ENCODE measurements around the gene SNCAIP.
"Not testable (repeated sequence)": the region's sequence is repeated elsewhere in the genome, so short reads cannot be mapped to it uniquely, and the experiment has no call there.

SNCAIP gene

DNA sequence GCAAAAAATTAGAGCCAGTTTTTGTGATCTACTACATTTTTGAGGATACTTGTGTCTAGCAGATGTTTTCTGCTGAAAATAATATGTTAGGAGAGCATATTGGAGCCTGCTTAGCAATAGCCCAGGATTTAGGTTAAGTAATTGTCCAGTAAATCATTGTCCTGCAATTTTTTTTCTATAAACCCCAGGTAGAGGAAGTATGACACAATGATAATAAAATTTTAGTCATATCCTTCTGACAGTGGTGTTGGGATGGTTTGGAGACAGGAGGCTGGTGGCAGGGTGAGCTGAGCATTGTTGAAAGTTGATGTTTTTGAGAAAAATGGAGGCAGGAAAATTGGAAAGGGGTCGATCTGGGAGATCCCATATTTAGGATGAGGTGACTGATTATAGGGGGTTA lies 3.5 kb downstream of the SNCAIP start:
- DNase-seq: no peak

GRCh38 chr5:122316656-122317055 lies 4.6 kb downstream of the SNCAIP start:
- DNase-seq: no peak

DNA sequence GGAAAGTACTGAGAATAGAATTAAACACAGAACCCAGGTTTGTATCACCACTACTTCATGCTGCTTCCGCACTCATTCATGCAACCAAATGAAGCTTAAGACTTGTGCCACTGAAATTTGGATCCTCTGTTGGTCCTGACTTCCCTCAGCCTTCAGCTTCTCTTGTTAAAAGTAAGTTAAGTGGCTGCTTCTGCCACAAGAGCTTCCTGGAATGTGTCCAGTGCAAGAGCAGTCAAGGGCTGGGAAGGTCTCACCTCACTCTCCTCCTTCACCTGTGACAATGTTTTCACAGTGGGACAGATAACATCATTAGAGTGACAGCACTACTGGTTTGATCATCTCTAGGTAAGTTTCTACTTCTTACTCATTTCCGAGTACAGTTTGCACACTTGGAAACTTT lies 7.9 kb downstream of the SNCAIP start:
- DNase-seq: no peak

GRCh38 chr5:122321921-122322320 lies 9.9 kb downstream of the SNCAIP start:
- no peak for DNase-seq

- DNase-seq: no peak
Measured at GRCh38 chr5:122322801-122323548, 10.9 kb downstream of the SNCAIP start.

DNA sequence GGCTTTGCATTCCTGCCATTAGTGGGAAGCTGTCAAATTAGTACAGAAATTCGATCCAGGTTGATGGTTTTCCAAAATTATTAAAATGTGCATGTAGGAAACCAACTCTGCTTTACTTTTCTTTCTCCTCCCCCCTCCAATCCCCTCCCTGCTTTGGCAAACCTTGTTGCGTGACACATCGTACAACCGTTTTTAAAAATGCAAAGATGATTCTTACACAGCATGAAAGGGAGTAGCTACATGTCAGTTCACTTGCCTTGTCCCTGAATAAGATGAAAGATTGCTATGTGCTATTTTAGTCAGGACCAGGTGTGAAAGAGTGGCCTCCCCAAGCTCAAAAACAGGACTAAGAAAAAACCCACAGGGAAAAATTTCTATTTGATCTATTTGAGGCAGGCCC lies 11.7 kb downstream of the SNCAIP start:
- no peak for DNase-seq

DNA sequence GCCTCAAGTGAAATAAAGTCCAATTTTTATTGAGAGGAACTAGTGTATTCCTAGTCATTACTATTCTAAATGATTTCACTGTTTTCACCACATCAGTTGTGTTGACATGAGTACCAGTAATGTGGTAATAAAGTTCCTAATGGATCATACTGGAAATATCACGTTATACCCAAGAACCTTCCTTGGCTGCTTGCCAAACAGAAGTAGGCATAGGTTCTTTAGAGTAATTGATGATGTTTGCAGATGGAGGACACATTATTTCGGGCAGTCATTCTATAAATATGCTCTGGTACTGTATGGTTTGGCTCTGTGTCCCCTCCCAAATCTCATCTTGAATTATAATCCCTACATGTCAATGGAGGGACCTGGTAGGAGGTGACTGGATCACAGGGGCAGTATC lies 15.1 kb downstream of the SNCAIP start:
- no peak for DNase-seq

GRCh38 chr5:122330881-122331280 lies 18.8 kb downstream of the SNCAIP start:
- DNase-seq: no peak

GRCh38 chr5:122332599-122333555 lies 20.8 kb downstream of the SNCAIP start:
- DNase-seq: no peak

DNA sequence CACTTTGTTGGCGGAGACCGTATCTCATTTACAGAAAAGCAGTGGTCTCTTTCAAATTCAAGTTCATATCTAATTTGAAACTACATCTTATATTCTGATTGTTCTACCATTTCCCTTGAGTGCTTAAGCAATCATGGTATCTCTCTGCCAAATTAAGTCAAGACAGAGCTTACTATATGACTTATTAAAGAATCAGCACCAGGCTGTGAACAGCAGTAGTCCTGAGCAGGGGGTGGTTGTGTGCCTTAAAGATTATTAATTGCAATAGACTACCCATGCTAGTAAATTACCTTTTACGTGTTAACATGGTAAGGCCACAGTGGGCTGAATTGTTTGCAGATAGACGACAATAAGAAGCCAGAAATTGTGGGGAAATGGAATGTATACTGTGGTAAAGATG lies 21.5 kb downstream of the SNCAIP start:
- DNase-seq: no peak

DNA sequence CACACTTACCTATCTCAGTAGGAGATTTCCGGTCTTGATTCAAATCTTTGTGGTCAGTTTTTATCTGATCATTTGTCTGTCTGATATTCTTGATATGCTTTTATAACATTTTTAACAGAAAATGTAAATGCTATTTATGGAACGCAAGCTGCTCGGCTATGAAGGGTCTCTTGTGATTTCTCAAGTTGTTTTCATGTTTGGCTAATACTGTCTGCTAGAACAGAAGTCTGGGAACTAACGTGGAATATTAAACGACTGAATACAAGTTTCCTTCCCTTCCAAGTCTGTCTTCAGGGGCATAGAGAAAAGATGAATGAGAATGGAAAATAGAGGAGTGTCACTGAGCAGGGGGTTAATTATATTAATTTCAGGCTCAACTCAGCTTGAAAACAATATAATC lies 27.6 kb downstream of the SNCAIP start:
- DNase-seq: no peak

GRCh38 chr5:122341087-122341486 lies 29.1 kb downstream of the SNCAIP start:
- no peak for DNase-seq

DNA sequence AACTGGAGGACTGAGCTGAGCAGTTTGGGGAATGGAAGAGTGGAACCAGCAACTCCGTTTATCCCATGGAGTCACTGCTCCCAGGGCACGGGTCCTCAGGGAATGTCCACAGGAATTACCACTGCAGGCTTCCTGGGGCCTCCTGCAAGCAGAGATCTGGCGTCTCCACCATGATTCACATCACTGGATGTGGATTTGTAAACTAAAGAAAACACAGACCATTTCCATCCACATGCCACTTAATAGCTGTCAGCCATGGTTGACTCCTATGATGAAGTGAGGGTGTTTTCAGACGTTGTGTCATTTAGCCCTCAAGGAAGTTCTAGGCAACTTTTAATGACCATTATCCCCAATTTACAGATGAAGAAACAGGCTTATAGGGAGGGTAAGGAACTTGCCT lies 30.2 kb downstream of the SNCAIP start:
- no peak for DNase-seq

DNA sequence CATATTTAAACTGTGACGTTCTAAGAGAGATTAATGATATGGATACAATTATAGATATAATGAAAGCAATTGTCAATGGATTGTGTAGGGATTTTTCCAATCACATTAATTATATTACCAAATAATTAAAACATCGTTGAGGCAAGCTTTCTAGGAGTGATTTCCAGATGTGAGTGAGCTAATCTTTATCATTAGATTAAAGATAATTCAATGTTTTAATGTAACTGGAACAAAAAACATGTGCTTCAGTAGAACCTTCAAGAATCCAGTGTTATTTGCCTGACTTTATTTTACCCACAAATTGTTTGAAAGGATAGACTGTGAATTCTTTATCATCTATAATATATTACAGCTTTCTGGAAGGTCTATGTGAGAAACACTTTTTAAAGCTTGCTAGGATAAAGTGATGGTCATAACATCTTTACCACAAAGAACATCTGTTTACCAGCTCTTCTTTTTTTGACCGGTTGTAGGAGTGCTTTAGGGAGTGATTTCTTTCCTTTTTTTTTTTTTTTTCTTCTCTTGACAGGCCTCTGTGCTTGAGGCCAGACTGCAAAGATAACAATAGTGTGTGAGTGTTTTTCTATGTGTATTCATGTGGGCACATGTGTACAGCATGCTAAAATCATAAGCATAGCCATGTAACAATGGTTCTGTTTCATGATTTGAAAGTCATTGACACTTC lies 35.0 kb downstream of the SNCAIP start:
- no peak for DNase-seq

DNA sequence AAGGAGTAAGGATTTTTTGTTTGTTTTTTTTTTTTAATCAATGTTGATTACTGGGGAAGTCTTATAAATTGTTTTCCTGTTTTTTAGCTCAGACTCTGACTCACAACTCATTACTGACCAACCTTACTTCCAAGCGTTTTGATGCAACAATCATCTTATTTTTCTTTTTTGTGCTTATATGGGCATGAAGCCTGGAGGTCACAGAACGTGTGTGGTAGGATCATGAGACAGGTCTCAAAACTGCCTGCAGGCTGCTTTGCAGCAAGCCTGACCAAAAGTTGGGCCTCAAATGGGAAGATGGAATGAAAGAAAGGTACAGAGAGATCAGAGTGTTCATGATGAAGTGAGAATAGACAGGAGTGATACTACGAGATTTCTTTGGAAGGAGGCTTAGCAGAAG lies 38.5 kb downstream of the SNCAIP start:
- DNase-seq: no peak

DNA sequence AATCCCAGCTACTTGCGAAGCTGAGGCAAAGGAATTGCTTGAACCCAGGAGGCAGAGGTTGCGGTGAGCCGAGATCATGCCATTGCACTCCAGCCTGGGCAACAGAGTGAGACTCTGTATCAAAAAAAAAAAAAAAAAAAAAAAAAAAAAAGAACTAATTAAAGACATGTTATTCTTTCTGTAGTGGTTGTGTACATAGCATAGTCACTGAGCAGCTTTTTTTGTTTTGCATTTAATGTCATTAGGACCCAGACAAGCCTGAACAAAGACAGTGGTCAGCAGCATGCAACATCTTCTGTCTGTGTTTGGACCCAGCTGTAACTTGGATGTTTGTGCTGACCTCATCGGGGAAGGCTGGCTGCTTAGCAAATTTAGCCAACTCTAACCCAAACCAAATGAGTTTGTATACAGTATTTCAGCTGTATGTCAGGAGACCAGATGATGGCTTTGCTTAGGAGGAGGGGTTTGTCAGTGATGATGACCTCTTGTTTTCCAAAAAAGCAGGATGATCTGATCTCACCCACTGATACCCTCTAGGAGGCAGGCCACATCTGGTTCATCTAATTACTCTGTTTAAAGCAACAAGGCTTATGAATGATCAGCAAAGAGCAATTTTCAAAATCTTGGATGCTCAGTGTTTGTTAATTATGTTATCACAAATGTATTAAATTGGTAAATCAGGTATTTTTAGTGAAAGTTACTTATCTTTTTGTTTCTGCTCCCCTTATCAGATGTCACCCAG lies 39.5 kb downstream of the SNCAIP start:
- DNase-seq: no peak

GRCh38 chr5:122352331-122352730 lies 40.3 kb downstream of the SNCAIP start:
- DNase-seq: no peak

DNA sequence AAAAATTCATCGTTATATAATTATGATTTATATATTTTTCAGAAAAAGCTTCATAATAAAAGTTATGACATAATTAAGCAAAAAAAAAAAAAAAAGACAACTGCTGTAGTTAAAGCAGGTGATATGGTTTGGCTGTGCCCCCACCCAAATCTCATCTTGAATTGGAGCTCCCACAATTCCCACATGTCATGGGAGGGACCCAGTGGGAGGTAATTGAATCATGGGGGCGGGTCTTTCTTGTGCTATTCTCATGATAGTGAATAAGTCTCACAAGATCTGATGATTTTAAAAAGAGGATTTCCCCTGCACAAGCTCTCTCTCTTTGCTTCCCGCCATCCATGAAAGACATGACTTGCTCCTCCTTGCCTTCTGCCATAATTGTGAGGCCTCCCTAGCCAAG lies 41.3 kb downstream of the SNCAIP start:
- DNase-seq: not testable (repeated sequence)

- DNase-seq: no peak
Measured at GRCh38 chr5:122354293-122354692, 42.3 kb downstream of the SNCAIP start.

GRCh38 chr5:122355324-122355723 lies 43.3 kb downstream of the SNCAIP start:
- DNase-seq: no peak

GRCh38 chr5:122356855-122357254 lies 44.8 kb downstream of the SNCAIP start:
- no peak for DNase-seq

DNA sequence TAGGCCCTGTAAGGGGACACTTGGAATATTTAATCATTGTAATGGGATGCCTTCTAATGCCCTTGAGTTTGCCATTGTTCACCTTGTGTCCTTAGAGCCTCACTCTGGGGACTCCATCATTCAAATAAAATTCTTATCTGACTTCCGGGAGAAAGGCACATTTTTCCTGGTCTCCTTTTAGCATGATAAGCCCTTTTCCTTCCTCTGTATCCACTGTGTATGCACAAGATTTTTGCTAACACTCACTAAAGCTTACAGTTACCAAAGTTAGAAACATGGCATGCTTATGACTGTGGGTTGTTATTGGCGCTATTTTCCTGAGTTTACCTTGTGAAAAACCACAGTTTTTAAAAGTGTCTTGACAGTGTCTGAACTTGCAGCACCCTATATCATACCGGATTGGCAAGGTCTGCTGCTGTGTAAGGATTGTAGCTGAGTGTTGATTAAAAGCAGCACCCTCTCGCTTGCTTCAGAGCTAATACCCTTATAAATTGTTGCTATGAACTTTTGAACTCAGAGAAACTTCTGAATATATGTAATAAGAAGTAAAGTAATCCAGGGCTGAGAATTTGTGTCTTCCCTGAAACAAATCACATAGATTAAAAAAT lies 46.4 kb downstream of the SNCAIP start:
- no peak for DNase-seq

Measured in activated CD4-positive, alpha-beta T cell treated with anti-CD3 and anti-CD28 coated beads for 48 hours (primary cell).